IMR-90 (cell line): ENCODE results near the gene NUTM1. TPM values are rescaled to one million over a fixed set of nuclear protein-coding genes. Genes with fewer than 3 reads are reported as not detected.

ENCODE experiments used
- ATAC-seq: fragments of 200-7000 bp; cut with Tn5 transposase; 2 replicates; pipeline ENCODE4 v1.9.1; 2020; ENCODE audit warnings: low read depth, mild to moderate bottlenecking, moderate library complexity
- BruUV-seq: library from RNA; stranded (reverse); fragments of 400-500 nt; replicated peaks from 2 replicates; lab custom pipeline; 2021; lab: Mats Ljungman, UMichigan
- CTCF ChIA-PET: fragments of 300-600 bp; formaldehyde crosslinking; extraction: SDS; loops from one replicate; lab custom pipeline; 2021; ENCODE audit warnings: antibody characterized with exemption; lab: Yijun Ruan, JAX
- POLR2A ChIA-PET: fragments of 300-600 bp; sonication (Branson Sonifier 250); formaldehyde crosslinking; loops from one replicate; lab custom pipeline; 2022; ENCODE audit warnings: antibody characterized with exemption; ENCODE audit not compliant: unreplicated experiment; lab: Charles Lee
- DNase-seq: peaks from one replicate; pipeline ENCODE4 v3.0.0; 2013
- H2AFZ ChIP-seq: replicated peaks from 2 replicates; pipeline ENCODE3; 2013; ENCODE audit warnings: low read length, mild to moderate bottlenecking; ENCODE audit not compliant: poor library complexity
- H2AK5ac ChIP-seq: 2 replicates; pipeline ENCODE4 v1.6.1; 2013; ENCODE audit warnings: low read depth, low read length, inconsistent platforms
- H2AK9ac ChIP-seq: replicated peaks from 2 replicates; pipeline ENCODE3; 2013; ENCODE audit warnings: mild to moderate bottlenecking, low read depth, low read length, moderate library complexity; ENCODE audit not compliant: poor library complexity
- H2BK120ac ChIP-seq: 2 replicates; pipeline ENCODE4 v1.6.1; 2013; ENCODE audit warnings: low read depth, low read length, inconsistent platforms
- H2BK15ac ChIP-seq: 3 replicates; pipeline ENCODE4 v1.6.1; 2013; ENCODE audit warnings: low read depth, low read length, inconsistent platforms
- H2BK20ac ChIP-seq: 2 replicates; pipeline ENCODE4 v1.6.1; 2013; ENCODE audit warnings: low read depth, mild to moderate bottlenecking, inconsistent platforms, low read length, moderate library complexity
- H2BK5ac ChIP-seq: 2 replicates; pipeline ENCODE4 v1.6.1; 2013; ENCODE audit warnings: mild to moderate bottlenecking, low read depth, low read length, inconsistent platforms; ENCODE audit not compliant: poor library complexity, severe bottlenecking
- H3K14ac ChIP-seq: replicated peaks from 2 replicates; pipeline ENCODE4 v1.6.1; 2013; ENCODE audit warnings: low read depth, low read length, inconsistent platforms
- H3K18ac ChIP-seq: 2 replicates; pipeline ENCODE4 v1.6.1; 2013; ENCODE audit warnings: low read depth, low read length, control low read depth
- H3K23ac ChIP-seq: 2 replicates; pipeline ENCODE4 v1.6.1; 2013; ENCODE audit warnings: low read depth, low read length, inconsistent platforms
- H3K27ac ChIP-seq: 2 replicates; pipeline ENCODE4 v1.5.1; 2013; ENCODE audit warnings: mild to moderate bottlenecking, control low read depth, low read length; ENCODE audit not compliant: insufficient read depth
- H3K27me3 ChIP-seq: 2 replicates; pipeline ENCODE4 v1.6.1; 2013; ENCODE audit warnings: low read length; ENCODE audit not compliant: control insufficient read depth, insufficient read depth
- H3K36me3 ChIP-seq: 2 replicates; pipeline ENCODE4 v1.6.1; 2013; ENCODE audit warnings: low read length, mixed read lengths; ENCODE audit not compliant: control insufficient read depth, insufficient read depth
- H3K4ac ChIP-seq: 2 replicates; pipeline ENCODE4 v1.6.1; 2013; ENCODE audit warnings: low read depth, low read length, inconsistent platforms
- H3K4me1 ChIP-seq: 2 replicates; pipeline ENCODE4 v1.6.1; 2013; ENCODE audit warnings: low read length, mixed read lengths; ENCODE audit not compliant: control insufficient read depth, insufficient read depth
- H3K4me2 ChIP-seq: 2 replicates; pipeline ENCODE4 v1.6.1; 2013; ENCODE audit warnings: low read depth, mild to moderate bottlenecking, control low read depth, low read length, moderate library complexity
- H3K4me3 ChIP-seq: 2 replicates; pipeline ENCODE4 v1.5.1; 2013; ENCODE audit warnings: low read depth, mild to moderate bottlenecking, control low read depth, low read length, moderate library complexity; ENCODE audit not compliant: insufficient read depth
- H3K56ac ChIP-seq: 2 replicates; pipeline ENCODE4 v1.6.1; 2013; ENCODE audit warnings: low read length, inconsistent platforms; ENCODE audit not compliant: insufficient read depth; ENCODE audit errors: extremely low read depth
- H3K79me1 ChIP-seq, 2 experiments: 2 replicates each; pipeline ENCODE4 v1.6.1; 2013; ENCODE audit warnings: low read length in 2 of 2, inconsistent platforms in 1 of 2, low read depth in 1 of 2
- H3K9ac ChIP-seq: 2 replicates; pipeline ENCODE4 v1.6.1; 2013; ENCODE audit warnings: low read depth, low read length, control low read depth
- H3K9me1 ChIP-seq: 2 replicates; pipeline ENCODE4 v1.6.1; 2013; ENCODE audit warnings: low read length, inconsistent platforms; ENCODE audit not compliant: insufficient read depth
- H3K9me3 ChIP-seq: 2 replicates; pipeline ENCODE4 v1.6.1; 2013; ENCODE audit warnings: low read length; ENCODE audit not compliant: control insufficient read depth, insufficient read depth
- H4K20me1 ChIP-seq: 2 replicates; pipeline ENCODE4 v1.6.1; 2013; ENCODE audit warnings: low read length, inconsistent platforms; ENCODE audit not compliant: insufficient read depth
- H4K5ac ChIP-seq: 2 replicates; pipeline ENCODE4 v1.6.1; 2013; ENCODE audit warnings: mild to moderate bottlenecking, low read depth, low read length, control low read depth
- H4K8ac ChIP-seq, 2 experiments: 2 replicates each; pipeline ENCODE4 v1.6.1; 2013; ENCODE audit warnings: low read depth in 2 of 2, low read length in 2 of 2, control low read depth in 1 of 2, inconsistent platforms in 1 of 2
- H4K91ac ChIP-seq: 2 replicates; pipeline ENCODE4 v1.6.1; 2013; ENCODE audit warnings: low read depth, low read length, inconsistent platforms; ENCODE audit not compliant: insufficient read depth
- CEBPB ChIP-seq: IDR thresholded peaks from 2 replicates; pipeline ENCODE4 v1.6.1; 2012; ENCODE audit warnings: low read depth, low read length, improper control_type of control experiment
- CHD1 ChIP-seq: IDR thresholded peaks from 2 replicates; pipeline ENCODE4 v1.6.1; 2012; ENCODE audit warnings: low read depth, low read length, improper control_type of control experiment
- FOS ChIP-seq: fragments of 150-350 bp; IDR thresholded peaks from 2 replicates; pipeline ENCODE4 v1.6.1; 2016; ENCODE audit warnings: low read depth, low read length
- MXI1 ChIP-seq: IDR thresholded peaks from 2 replicates; pipeline ENCODE4 v1.6.1; 2012; ENCODE audit warnings: low read depth, mild to moderate bottlenecking, low read length, moderate library complexity, borderline replicate concordance
- NFE2L2 ChIP-seq: fragments of 150-350 bp; IDR thresholded peaks from 2 replicates; pipeline ENCODE4 v1.6.1; 2016; ENCODE audit warnings: low read depth, mild to moderate bottlenecking, low read length
- POLR2A ChIP-seq: IDR thresholded peaks from 2 replicates; pipeline ENCODE4 v1.6.1; 2012; ENCODE audit warnings: mild to moderate bottlenecking, low read depth, low read length
- RCOR1 ChIP-seq: IDR thresholded peaks from 2 replicates; pipeline ENCODE4 v1.6.1; 2012; ENCODE audit warnings: mild to moderate bottlenecking, low read length, improper control_type of control experiment; ENCODE audit not compliant: insufficient replicate concordance
- SMC3 ChIP-seq: fragments of 150-350 bp; IDR thresholded peaks from 2 replicates; pipeline ENCODE4 v1.6.1; 2016; ENCODE audit warnings: low read depth, mild to moderate bottlenecking, antibody characterized with exemption, low read length, moderate library complexity
- WGBS, 2 experiments: methylation state at CpG; one replicate each; pipeline versions ENCODE4 v1.1.5 to v1.1.7; 2013; ENCODE audit warnings: missing lambda C conversion rate in 2 of 2; ENCODE audit not compliant: insufficient read length in 1 of 2; ENCODE audit errors: extremely low coverage in 2 of 2; 5-methylcytosine and 5-hydroxymethylcytosine counted together
- dilution Hi-C: fragments of 300-500 bp; cut with HindIII; formaldehyde crosslinking; loops from one replicate; pipeline ENCODE4 v1.14.3; 2018; ENCODE audit warnings: low sequenced_read_pairs; ENCODE audit not compliant: unreplicated experiment
- in situ Hi-C: fragments of 300-500 bp; cut with MboI; formaldehyde crosslinking; loops from 3 replicates; pipeline ENCODE4 v1.14.3; 2019; ENCODE audit warnings: low sequenced_read_pairs, inconsistent platforms, mixed read lengths
- intact Hi-C: fragments of 100-400 bp; cut with micrococcal nuclease; formaldehyde crosslinking; loops from 2 replicates; pipeline ENCODE4 v1.10.0; 2022
- polyA plus RNA-seq, 3 experiments: library from polyadenylated mRNA; depleted of rRNA; stranded (reverse); fragments of >200 nt; gene quantifications; 2 replicates each; pipeline ENCODE4 v1.2.3, GENCODE V29; 2012; ENCODE audit warnings: low replicate concordance in 1 of 3
- total RNA-seq: library from RNA; depleted of rRNA; stranded (reverse); fragments of >200 nt; gene quantifications from 2 replicates; pipeline ENCODE4 v1.2.3, GENCODE V29; 2012
- TF ChIP-seq, protein P1 (sequence below): conservative IDR thresholded peaks from 2 replicates; pipeline ENCODE4 v1.5.1; 2012; ENCODE audit warnings: mild to moderate bottlenecking, low read depth, low read length, improper control_type of control experiment
- TF ChIP-seq, protein P2 (sequence below): fragments of 150-350 bp; IDR thresholded peaks from 2 replicates; pipeline ENCODE4 v1.6.1; 2016; ENCODE audit warnings: low read depth, mild to moderate bottlenecking, low read length, moderate library complexity, borderline replicate concordance

Gene NUTM1
- total and polyA plus RNA-seq, 2 of the 4 experiments (the other 2 are of a cell fraction), result not detected

DNA sequence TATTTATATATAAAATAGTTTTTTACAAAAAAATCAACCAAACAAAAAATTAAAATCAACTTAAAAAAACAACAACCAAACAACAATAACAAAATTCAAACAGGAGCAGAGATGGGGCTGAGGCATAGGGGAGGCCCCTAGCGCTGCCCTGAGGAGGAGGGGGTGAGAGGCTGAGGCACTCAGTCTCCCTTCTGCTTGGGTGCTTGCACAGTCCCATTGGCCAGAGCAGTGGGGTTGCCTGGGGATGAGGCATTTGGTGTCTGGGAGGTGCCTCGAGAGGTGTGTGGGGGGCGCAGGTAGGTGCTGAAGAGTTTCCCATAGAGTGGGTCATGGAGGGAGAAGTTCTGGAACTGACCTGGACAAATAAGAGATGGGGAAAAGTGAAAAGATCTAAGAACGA, 15.8 kb downstream of the NUTM1 start:
- no peak overlapping the region for H3K4me3 ChIP-seq

More for the DNA sequence above, 15.8 kb downstream of the NUTM1 start:
- Histone ChIP-seq H3K14ac (no peak overlapping the region), H3K4ac (no peak overlapping the region), H3K9me1 (no peaks in the 10 kb centered on the region), H3K36me3 (peaks cover 35% of the 10 kb centered on the region), H3K79me1 (0 out of 4 replicates have a peak, but pooled peaks cover 2 to 6% of the 10 kb centered on the region in 2 experiments), H2AFZ (no peak overlapping the region), H3K9ac (no peak overlapping the region), H4K5ac (no peak overlapping the region), H2BK5ac (no peak overlapping the region), H3K18ac (no peak overlapping the region), H2BK20ac (no peak overlapping the region), H3K4me1 (no peaks in the 10 kb centered on the region), H3K27me3 (no peaks in the 10 kb centered on the region), H3K56ac (no peak overlapping the region), H2BK120ac (no peak overlapping the region), H4K91ac (no peak overlapping the region), H2AK9ac (no peak overlapping the region), H4K20me1 (no peaks in the 10 kb centered on the region), H3K27ac (no peak overlapping the region), H3K4me2 (no peak overlapping the region), H2BK15ac (no peak overlapping the region), H3K23ac (no peak overlapping the region), H3K9me3 (no peaks in the 10 kb centered on the region), H4K8ac (no peak overlapping the region), H2AK5ac (no peak overlapping the region)
- in situ Hi-C loops, result no loop called here
- 80% methylated on average over 1 of the region's 4 CpGs; no CpG with 5 or more reads in 1 of the 2 experiments for WGBS, 2 experiments
- ChIA-PET POLR2A (no interaction called here), CTCF (interaction anchor here (1.1 to 1.2 kb wide), 2 partner anchors 8 to 23 kb away, joined by 3 to 4 read pairs; partner anchors contain the start of gene LPCAT4)
- intact Hi-C loops, result loop anchor here (5.0 kb wide), 1 partner anchor 223 kb away; the partner anchor contains the start of gene GOLGA8B
- TF ChIP-seq FOS (no peak), POLR2A (no peak), MXI1 (no peak), SMC3 (no peak), CEBPB (no peak), CHD1 (no peak), RCOR1 (no peak), NFE2L2 (no peak)
- TF ChIP-seq, protein P1, sequence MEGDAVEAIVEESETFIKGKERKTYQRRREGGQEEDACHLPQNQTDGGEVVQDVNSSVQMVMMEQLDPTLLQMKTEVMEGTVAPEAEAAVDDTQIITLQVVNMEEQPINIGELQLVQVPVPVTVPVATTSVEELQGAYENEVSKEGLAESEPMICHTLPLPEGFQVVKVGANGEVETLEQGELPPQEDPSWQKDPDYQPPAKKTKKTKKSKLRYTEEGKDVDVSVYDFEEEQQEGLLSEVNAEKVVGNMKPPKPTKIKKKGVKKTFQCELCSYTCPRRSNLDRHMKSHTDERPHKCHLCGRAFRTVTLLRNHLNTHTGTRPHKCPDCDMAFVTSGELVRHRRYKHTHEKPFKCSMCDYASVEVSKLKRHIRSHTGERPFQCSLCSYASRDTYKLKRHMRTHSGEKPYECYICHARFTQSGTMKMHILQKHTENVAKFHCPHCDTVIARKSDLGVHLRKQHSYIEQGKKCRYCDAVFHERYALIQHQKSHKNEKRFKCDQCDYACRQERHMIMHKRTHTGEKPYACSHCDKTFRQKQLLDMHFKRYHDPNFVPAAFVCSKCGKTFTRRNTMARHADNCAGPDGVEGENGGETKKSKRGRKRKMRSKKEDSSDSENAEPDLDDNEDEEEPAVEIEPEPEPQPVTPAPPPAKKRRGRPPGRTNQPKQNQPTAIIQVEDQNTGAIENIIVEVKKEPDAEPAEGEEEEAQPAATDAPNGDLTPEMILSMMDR, result no peak
- TF ChIP-seq, protein P2, sequence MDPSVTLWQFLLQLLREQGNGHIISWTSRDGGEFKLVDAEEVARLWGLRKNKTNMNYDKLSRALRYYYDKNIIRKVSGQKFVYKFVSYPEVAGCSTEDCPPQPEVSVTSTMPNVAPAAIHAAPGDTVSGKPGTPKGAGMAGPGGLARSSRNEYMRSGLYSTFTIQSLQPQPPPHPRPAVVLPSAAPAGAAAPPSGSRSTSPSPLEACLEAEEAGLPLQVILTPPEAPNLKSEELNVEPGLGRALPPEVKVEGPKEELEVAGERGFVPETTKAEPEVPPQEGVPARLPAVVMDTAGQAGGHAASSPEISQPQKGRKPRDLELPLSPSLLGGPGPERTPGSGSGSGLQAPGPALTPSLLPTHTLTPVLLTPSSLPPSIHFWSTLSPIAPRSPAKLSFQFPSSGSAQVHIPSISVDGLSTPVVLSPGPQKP, result no peak
- DNase-seq (no peak), ATAC-seq (no peak)
- dilution Hi-C loops, result no loop called here
- no TSS peak for BruUV-seq
